Inferior parietal cortex (tissue), 1 donor: Measurements from ENCODE around the gene CDC45.
"Not testable (repeated sequence)": the region's sequence is repeated elsewhere in the genome, so short reads cannot be mapped to it uniquely, and the experiment has no call there.

Experiments
- DNase-seq: peaks from one replicate; pipeline ENCODE4 v3.0.0-alpha.2; 2016; ENCODE audit errors: extremely low spot score

The CDC45 gene

DNA sequence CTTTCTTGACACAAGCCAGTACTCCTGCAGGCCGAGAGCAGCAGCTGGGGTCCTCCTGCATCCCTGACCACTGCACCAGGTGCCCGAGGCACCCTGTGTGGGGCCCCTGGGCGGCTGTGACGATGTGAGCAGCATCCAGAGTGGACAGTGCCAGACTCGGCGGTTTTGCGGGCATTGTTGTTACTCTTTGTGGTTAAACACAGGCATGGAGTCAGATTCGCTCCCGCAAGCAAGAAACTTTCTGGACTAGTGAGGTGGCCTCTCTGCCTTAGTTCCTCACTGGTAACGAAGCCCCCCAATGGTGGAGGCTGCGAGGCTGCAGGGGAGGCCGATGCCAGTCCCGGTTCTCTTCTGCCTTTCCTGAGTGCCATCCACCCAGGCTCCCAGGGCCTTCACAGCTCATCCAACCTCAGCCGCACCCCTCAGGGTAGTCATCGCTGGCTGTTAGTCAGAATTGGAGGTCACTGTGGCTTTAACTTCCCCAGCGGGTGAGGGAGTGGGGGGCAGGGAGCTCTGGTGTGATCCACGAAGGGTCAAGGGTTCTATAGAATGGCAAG is 48.2 kb downstream of the CDC45 start:
- DNase-seq = no peak

DNA sequence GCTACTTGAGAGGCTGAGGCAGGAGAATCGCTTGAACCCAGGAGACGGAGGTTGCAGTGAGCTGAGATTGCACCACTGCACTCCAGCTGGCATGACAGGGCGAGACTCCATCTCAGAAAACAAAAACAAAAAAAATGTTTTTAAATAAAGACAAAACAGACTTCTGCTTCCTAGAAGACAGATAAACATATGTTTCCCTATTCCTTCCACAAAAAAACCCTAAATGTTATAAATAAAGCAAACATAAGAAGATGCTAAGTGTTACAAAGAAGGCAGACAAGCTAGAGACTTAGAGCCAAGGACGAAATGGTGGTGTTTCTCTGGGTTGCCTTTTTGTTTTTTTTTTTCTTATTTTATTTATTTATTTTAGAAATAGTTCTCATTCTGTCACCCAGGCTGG is 50.1 kb downstream of the CDC45 start:
- no peak for DNase-seq

DNA sequence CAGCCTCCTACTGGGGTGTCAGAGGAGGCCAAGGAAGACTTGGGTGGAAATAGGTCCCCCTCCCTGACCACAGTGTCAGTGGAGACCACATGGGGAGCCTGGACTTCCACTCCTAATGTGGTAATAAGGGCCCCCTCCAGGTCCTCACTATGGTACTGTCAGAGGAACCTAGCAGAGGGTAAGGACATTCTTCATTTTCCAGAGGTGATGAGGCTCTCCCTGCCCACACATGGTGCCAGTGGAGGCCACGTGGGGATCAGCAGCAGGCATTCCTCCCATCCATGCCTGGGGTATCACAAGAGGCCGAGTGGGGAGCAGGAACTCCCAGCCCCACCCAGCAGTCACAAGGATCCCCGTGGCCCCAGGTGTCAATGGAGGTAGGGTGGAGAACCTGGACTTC is 51.0 kb downstream of the CDC45 start:
- no peak for DNase-seq

DNA sequence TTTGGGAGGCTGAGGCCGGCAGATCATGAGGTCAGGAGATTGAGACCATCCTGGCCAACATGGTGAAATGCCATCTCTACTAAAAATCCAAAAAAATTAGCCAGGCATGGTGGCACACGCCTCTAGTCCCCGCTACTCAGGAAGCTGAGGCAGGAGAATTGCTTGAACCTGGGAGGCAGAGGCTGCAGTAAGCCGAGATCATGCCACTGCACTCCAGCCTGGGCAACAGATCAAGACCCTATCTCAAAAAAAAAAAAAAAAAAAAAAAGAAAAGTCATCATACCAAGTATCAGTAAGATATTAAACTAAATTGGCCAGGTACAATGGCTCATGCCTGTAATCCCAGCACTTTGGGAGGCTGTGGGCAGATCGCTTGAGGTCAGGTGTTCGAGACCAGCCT is 51.6 kb downstream of the CDC45 start:
- not testable (repeated sequence) for DNase-seq

DNA sequence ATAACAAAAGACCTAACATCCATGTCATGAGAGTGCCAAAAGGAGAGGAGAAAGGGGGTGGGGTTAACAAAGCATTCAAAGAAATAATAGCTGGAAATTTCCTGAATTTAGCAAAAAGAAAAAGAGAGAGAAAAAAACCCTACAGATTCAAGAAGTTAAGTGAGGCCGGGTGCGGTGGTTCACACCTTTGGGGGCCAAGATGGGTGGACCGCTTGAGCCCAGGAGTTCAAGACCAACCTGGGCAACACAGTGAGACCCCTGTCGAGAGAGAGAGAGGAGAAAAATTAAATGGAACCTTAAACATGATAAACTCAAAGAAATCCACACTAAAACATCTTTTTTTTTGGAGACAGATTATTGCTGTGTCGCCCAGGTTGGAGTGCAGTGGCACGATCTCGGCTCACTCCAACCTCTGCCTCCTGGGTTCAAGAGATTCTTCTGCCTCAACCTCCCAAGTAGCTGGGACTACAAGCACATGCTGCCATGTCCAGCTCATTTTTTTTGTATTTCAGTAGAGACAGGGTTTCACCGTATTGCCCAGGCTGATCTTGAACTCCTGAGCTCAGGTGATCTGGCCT is 53.4 kb downstream of the CDC45 start:
- no peak for DNase-seq

DNA sequence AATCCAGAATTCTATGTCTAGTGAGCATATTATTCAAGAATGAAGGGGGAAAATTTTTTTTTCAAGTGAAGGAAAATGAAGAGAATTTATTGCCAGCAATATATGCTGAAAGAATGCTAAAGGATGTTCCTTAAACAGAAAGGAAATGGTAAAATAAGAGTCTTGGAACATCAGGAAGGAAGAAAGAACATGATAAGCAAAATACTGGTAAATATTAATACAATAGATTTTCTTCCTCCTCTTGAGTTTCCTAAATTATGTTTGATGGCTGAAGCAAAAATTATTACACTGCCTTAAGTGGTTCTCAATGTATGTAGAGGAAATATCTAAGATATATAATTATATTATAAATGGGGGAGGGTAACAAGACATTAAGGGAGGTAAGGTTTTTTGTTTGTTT is 54.1 kb downstream of the CDC45 start:
- no peak for DNase-seq

DNA sequence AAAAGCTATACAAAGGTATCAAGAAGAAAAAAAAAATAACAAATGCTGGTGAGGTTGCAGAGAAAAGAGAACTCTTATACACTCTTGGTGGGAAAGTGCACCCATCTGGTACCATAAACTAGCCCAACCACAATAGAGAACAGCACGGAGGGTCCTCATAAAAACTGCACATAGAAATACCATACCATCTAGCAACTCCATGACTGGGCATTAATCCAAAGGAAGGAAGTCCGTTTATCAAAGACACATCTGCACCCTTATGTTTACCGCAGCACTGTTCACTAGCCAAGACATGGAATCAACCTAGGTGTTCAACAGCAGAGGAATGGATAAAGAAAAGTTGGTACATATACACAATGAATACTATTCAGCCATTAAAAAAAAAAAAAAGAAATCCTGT is 55.3 kb downstream of the CDC45 start:
- DNase-seq = no peak

DNA sequence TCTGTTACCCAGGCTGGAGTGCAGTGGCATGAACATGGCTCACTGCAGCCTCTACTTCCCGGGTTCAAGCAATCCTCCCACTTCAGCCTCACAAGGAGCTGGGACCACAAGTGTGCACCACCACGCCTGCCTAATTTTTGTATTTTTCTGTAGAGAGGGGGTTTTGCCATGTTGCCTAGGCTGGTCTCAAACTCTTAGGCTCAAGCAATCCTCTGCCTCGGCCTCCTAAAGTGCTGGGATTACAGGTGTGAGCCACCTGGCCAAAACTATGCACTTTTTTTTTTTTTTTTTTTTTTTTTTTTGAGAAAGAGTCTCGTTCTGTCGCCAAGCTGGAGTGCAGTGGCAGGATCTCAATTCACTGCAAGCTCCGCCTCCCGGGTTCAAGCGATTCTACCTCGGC is 56.8 kb downstream of the CDC45 start:
- no peak for DNase-seq

DNA sequence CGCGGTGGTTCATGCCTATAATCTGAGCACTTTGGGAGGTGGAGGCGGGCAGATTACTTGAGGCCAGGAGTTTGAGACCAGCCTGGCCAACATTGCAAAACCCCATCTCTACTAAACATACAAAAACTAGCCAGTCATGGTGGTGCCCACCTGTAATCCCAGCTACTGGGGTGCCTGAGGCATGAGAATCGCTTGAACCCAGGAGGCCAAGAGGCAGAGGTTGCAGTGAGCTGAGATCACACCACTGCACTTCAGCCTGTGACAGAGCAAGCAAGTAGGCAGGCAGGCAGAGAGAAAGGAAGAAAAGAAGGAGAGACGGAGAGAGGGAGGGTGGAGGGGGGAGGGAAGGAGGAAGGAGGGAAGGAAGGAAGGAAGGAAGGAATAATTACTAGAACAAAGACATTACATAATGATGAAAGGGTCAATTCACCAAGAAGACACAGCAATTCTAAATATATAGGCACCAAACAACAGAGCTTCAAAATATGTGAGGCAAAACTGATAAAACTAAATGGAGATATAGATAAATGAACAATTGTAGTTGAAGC is 58.3 kb downstream of the CDC45 start:
- DNase-seq = no peak

DNA sequence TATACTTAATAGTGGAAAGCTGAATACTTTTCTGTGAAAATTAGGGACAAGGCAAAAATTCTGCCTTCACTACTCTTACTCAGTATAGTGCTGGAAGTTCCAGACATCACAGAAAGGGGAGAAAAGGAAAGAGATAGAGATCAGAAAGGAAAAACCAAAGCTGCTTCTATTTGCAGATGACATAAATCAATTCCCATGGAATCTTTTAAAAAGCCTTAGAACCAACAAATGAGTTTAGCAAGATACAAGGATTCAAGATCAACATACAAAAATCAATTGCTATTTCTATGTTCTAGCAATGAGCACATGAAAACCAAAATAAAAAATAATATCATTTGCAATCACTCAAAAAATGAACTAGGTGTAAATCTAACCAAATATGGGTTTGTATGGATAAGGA is 60.7 kb downstream of the CDC45 start:
- no peak for DNase-seq

DNA sequence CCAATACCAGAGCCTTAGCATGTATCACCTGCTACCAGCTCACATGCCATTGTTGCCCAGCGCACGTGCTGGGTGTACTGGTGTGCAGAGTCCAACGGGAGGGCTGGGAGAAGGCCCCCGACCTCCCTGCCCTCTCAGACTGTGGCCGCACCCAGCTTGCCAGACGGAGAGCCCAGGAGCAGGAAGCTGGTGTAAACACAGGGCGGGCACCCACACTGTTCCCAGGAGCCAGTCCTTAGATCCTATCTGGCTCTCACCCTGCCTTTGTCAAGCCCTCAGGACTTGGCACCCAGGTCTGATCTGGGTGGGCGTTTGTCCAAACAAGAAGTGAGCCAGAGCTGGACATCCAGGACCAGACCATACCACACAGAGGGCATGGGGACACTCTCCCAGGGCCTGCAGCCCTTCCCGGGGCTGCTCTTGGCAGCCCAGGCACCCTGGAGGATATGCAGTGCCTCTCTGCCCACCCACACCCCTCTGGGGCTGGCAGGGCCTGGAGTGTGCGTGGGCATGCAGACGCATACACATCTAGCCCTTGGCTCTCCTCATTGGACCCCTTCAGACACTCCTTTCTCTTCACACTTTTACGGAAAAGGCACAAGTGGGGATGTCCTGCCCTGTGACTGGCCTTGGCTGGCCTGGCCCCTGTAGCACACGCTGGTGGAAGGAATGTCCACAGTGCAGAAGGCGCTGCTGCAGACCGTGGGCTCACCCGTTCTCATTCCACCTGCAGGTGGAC is 64.4 kb downstream of the CDC45 start:
- DNase-seq = no peak

DNA sequence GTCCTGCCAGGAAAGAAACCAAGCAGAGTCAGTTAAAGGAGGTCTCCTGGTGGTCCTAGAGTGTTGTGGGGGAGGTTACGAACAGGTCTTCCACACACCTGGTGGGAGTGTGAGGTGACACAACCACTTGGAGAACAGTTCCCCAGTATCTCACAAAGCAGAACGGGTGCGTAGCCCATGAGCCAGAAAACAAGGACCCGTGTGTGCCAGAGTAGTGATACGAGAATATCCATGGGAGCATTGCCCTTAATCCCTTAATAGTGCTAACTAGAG is 66.2 kb downstream of the CDC45 start:
- DNase-seq = no peak

DNA sequence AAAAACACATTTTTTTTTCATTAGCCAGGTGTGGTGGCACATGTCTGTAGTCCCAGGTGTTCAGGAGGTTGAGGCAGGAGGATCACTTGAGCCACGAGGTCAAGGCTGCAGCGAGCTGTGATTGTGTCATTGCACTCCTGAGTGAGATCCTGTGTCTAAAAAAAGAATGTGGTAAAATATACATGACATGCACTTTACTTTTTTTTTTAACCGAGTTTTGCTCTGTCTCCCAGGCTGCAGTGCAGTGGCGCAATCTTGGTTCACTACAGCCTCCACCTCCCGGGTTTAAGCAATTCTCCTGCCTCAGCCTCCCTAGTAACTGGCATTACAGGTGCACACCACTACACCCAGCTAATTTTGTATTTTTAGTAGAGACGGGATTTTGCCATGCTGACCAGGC is 67.0 kb downstream of the CDC45 start:
- no peak for DNase-seq

DNA sequence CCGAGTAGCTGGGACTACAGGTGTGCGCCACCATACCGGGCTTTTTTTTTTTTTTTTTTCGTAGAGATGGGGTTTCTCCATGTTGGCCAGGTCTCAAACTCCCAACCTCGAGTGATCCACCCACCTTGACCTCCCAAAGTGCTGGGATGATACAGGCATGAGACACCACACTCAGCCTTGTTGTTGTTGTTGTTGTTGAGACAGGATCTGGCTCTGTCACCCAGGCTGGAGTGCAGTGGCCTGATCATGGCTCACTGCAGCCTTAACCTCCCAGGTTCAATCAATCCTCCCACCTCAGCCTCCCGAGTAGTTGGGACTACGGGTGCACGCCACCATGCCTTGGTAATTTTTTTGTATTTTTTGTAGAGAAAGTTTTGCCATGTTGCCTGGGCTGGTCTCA is 67.9 kb downstream of the CDC45 start:
- no peak for DNase-seq

DNA sequence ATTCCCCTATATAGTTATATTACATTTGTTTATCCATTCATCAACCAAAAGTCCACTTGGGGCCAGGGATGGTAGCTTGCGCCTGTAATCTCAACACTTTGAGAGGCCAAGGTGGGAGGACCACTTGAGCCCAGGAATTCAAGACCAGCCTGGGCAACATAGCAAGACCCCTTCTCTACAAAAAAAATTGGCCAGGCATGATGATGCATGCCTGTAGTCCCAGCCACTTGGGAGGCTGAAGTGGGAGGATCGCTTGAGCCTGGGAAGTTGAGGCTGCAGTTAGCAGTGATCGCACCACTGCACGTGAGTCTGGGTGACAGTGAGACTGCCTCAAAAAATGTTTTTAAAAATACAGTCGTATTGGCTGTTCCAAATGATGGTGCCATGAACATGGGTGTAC is 68.7 kb downstream of the CDC45 start:
- DNase-seq = not testable (repeated sequence)

DNA sequence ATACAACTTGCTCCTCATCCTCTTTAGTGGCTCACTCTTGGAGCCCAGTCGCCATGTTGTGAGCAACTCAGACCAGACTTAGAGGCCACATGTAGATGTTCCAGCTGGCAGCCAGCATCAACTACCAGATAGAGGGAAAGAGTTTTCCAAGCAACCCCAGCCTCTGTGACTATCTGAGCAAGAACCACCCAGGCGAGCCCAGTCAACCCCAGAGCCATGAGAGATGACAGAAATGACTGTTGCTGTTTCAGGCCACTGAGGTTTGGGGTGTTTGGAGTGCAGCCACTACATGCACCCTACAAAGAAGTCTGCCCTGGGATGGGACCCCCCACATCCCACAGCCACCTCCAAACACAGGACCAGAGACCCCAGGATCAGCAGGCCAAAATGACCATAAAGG is 69.2 kb downstream of the CDC45 start:
- DNase-seq = no peak

DNA sequence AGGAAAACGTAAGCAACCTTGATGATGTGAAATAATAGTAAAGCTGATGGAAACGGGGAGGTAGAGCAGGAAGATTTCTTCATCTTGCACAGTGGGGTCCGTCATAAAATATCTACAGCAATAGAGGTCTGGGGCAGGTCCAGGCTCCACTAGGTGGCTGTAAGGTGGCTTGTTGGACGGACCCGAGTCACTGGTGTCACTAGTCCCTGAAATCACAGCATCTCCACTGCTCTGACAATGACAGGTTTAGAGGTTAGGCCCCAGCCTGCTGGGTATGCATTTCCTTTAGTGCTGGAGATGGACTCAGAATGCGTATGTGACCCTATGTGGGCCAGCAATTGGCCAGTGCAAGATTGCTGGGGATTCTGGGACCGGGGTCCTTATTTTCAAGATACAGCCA is 69.7 kb downstream of the CDC45 start:
- DNase-seq = no peak

DNA sequence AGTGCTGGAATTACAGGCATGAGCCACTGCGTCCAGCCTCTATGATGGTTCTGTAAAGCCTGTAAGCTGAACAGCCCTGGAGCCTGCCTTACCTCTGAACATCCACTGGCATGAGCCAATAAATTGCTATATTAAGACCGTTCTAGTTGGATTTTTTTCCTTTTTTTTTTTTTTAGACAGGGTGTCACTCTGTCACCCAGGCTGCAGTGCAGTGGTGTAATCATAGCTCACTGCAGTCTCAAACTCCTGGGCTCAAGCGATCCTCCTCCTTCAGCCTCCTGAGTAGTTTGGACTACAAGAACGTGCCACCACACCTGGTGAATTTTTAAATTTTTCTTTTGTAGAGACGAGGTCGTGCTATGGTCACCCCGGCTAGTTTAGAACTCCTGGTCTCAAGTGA is 70.7 kb downstream of the CDC45 start:
- no peak for DNase-seq

DNA sequence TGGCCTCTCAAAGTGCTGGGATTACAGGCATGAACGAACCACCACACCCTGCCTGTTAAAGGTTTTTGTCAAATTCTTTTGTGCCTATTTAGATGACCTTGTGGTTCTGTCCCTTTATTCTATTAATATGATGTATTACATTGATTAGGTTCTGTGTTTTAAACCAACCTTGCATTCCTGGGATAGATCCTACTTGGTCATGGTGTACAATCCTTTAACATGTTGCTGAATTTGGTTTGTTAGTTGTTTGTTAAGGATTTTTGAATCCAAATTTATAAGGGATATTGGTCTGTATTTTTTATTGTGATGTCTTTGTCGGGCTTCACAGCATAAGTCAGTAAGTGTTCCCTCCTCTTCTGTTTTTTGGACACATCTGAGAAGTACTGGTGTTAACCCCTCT is 73.5 kb downstream of the CDC45 start:
- no peak for DNase-seq

DNA sequence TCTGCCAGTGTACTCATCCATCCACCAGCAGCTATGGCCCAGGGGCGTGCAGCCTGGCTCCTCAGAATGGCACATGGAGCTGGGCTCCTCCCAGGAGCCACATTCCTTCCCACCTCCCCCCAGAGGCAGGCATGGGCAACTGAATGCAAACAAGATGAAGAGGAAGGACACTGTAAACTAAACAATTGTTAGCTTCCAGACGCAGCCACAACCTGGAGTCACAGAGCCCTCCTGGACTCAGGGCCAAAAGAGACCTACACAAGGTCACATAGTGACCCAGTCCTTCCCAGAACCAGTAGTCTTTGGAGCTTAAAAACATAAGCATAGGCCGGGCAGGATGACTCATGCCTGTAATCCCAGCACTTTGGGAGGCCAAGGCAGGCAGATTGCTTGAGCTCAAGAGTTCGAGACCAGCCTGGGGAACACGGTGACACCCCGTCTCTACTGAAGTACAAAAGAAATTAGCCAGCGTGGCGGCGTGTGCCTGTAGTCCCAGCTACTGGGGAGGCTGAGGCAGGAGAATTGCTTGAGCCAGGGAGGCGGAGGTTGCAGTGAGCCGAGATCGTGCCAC is 75.2 kb downstream of the CDC45 start:
- no peak for DNase-seq

DNA sequence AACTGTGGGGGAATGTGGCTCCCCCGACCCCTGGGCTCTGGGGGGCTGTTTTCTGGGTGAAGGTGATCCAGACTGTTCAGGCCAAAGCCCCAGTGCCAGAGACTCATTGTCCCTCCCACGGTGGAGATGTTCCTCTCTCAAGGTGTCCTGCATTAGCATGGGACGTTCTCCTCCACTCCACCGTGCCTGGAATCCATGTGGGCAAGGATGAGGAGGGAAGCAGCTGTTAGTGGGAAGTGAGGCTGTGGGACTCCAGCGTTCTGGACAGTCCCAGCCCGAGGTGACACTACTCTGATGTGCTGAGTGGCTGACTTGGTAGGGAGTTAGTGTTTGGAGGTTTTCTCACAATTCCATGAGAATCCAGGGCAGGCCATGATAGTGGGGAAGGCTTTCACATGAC is 75.9 kb downstream of the CDC45 start:
- DNase-seq = no peak

DNA sequence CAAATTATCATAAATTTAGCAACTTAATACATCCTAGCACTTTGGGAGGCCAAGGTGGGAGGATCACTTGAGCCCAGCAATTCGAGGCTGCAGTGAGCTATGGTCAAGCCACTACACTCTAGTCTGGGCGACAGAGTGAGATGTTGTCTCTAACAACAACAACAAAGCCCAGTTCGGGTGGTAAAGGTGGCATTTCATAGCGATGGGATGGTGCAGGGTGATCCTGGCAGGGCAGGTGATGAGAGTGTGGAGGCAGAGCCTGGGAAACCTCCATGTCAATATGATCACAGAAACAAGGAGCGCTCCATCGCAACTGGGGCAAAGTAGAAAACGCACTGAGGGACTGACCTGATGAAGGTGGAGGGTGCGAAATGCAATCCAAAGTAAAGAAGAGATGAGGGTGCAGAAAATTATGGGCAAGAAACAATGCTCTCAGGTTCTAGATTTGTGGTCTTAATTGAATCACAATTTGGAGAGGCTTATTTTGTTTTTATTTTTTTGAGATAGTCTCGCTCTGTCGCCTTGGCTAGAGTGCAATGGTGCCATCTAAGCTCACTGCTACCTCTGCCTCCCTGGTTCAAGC is 77.3 kb downstream of the CDC45 start:
- no peak for DNase-seq

DNA sequence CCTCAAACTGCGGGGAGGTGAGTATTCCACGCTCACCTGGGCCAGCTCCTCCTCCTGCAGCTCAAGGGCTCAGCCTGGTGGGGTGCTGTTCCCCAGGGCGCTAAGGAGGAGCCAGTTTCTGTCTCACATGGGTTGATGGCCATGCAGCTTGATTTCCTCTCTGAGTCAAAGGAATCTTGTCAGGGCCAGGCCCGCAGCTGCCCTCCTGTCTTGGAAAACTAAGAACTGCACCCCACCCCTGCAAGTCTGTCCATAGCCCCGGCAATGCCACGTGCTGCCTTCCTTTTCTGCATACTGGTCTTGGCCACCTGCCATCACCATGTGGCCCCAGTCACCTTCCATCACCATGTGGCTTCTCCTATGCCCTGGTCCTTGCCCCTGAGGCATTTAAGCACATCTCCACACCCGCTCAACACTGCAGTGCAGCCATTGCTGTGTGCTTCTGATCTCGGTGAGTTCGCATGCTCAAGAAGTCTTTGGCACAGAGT is 79.6 kb downstream of the CDC45 start:
- no peak for DNase-seq
